ENCODE results near the gene PDGFD.

PDGFD gene

DNA sequence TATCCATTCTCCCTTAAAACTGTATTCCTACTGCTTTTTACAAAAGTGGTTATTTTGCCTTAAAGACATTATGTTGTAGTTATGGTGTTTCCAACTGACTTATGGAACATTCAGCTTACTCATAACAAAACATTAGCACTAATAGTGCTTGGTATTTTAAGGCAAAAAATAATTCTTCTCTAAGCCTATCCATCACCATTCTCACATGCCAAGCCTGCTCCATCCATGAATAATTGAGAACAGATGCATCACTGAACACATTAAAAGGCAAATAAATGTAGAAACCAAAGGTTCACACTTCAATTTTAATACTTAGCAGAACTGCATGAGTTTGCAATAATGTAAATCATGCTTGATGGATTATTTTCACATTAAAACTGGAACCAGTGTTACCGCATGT is 169.9 kb downstream of the PDGFD start:
- Histone ChIP-seq H3K79me2 (ENCODE audit: insufficient read depth, low read depth) (no peaks in the 10 kb centered on the region), H3K27ac (no peak overlapping the region), H3K36me3 (ENCODE audit: insufficient read depth) (no peaks in the 10 kb centered on the region), H2AFZ (ENCODE audit: low read depth) (no peak overlapping the region), H3K4me3 (IDR thresholded peaks at IDR 0.05; ENCODE audit: insufficient read depth, low read depth, low read length) (no peak overlapping the region), H3K9ac (no peak overlapping the region), H3K4me1 (ENCODE audit: low read depth, poor library complexity, severe bottlenecking) (no peaks in the 10 kb centered on the region), H4K20me1 (ENCODE audit: insufficient read depth) (no peaks in the 10 kb centered on the region), H3K4me2 (no peak overlapping the region), H3K27me3 (ENCODE audit: insufficient read depth, low read depth) (no peaks in the 10 kb centered on the region)
- TF ChIP-seq, protein P1, sequence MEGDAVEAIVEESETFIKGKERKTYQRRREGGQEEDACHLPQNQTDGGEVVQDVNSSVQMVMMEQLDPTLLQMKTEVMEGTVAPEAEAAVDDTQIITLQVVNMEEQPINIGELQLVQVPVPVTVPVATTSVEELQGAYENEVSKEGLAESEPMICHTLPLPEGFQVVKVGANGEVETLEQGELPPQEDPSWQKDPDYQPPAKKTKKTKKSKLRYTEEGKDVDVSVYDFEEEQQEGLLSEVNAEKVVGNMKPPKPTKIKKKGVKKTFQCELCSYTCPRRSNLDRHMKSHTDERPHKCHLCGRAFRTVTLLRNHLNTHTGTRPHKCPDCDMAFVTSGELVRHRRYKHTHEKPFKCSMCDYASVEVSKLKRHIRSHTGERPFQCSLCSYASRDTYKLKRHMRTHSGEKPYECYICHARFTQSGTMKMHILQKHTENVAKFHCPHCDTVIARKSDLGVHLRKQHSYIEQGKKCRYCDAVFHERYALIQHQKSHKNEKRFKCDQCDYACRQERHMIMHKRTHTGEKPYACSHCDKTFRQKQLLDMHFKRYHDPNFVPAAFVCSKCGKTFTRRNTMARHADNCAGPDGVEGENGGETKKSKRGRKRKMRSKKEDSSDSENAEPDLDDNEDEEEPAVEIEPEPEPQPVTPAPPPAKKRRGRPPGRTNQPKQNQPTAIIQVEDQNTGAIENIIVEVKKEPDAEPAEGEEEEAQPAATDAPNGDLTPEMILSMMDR (conservative IDR thresholded peaks at IDR 0.05; ENCODE audit: low read depth, low read length) = no peak

DNA sequence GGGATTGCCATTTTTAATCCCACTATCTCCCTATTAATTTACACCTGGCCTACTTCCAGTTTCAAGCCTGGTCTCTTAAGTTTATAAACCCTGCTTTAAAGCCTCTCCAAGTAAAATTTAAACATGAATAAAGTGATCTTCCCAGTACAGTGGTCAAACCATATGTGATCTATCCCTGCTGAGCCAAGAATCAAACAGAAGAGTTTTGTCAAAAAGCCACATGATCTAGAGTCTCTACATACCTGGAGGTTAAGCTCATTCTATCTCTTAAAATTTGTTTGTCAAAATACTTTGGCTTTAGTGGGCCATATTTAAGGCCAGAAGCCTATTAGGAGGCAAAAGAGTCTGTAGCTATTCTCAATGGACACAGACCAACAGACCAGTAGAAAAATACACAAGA is 170.4 kb downstream of the PDGFD start:
- TF ChIP-seq, protein P1 (conservative IDR thresholded peaks at IDR 0.05; ENCODE audit: low read depth, low read length) = no peak
- H3K4me3 ChIP-seq (IDR thresholded peaks at IDR 0.05; ENCODE audit: insufficient read depth, low read depth, low read length) = no peak overlapping the region
- H4K20me1 ChIP-seq (ENCODE audit: insufficient read depth) = no peaks in the 10 kb centered on the region
- no peaks in the 10 kb centered on the region for H3K79me2 ChIP-seq (ENCODE audit: insufficient read depth, low read depth)
- H3K36me3 ChIP-seq (ENCODE audit: insufficient read depth) = no peaks in the 10 kb centered on the region
- no peak overlapping the region for H3K9ac ChIP-seq
- H3K27ac ChIP-seq = no peak overlapping the region
- H3K27me3 ChIP-seq (ENCODE audit: insufficient read depth, low read depth) = no peaks in the 10 kb centered on the region
- H2AFZ ChIP-seq (ENCODE audit: low read depth) = no peak overlapping the region
- no peak overlapping the region for H3K4me2 ChIP-seq
- H3K4me1 ChIP-seq (ENCODE audit: low read depth, poor library complexity, severe bottlenecking) = no peaks in the 10 kb centered on the region

DNA sequence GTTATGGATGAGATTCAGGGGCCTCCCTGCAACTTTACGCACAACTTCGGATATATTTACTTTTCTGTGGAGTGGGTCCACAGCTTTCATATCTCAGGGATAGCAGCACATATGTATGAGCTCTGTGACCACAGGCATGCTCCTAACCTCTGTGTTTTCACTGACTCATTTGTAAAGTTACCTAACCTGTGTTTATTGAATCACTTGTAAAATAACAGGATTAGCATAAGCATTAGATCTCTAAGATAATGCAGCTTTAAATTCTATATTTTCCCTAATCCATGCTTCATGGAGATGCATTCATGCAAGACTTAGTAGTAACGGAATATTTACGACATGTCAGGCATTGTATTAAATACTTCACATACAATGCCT is 175.4 kb downstream of the PDGFD start:
- no peak overlapping the region for H3K27ac ChIP-seq
- H3K4me2 ChIP-seq = no peak overlapping the region
- H4K20me1 ChIP-seq (ENCODE audit: insufficient read depth) = no peaks in the 10 kb centered on the region
- no peaks in the 10 kb centered on the region for H3K79me2 ChIP-seq (ENCODE audit: insufficient read depth, low read depth)
- H2AFZ ChIP-seq (ENCODE audit: low read depth) = no peak overlapping the region
- H3K4me3 ChIP-seq (IDR thresholded peaks at IDR 0.05; ENCODE audit: insufficient read depth, low read depth, low read length) = no peak overlapping the region
- H3K27me3 ChIP-seq (ENCODE audit: insufficient read depth, low read depth) = no peaks in the 10 kb centered on the region
- TF ChIP-seq, protein P1 (conservative IDR thresholded peaks at IDR 0.05; ENCODE audit: low read depth, low read length) = no peak
- H3K36me3 ChIP-seq (ENCODE audit: insufficient read depth) = no peaks in the 10 kb centered on the region
- no peaks in the 10 kb centered on the region for H3K4me1 ChIP-seq (ENCODE audit: low read depth, poor library complexity, severe bottlenecking)
- H3K9ac ChIP-seq = no peak overlapping the region

DNA sequence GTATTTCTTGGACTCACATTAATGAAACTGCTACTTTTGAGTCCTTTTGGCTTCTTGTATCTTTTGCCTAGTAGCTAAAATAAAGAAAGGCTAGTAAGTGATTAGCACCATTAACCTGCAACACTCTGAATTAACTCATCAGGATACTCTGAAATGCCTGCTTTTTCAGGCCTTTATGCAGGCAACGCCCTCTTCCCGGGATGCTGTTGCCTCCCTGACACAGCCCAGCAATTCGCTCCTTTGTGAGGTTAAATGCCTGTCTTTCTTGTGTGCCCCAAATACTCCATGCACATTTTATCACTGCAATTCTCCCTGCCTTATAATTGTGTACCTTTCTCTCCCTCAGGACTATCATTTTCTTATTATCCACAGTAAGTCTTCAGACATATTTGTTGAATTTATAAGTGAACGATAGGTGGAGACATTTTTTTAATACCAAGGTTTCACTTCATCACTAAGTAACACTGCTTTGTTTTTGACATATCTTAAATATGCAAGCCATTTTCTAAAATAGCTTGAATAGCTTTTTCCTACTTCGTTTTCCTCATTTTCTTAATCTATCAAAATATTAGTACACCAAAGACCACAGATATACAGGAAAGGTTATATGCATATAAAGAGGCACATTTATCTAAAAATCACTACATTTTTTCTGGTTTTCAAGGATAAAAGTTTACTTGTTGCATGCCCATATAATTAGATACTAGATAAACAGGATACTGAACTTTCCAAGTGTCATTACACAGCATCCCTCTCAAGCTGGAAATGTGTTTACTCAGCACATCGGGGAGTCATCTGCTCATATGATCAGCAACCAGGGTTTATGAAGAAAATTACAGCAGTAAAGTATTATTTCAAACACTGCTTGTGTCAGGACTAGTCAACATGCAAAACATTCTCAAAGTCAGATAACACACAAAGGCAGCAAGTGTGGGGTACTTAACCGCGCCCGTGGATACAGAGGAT is 176.0 kb downstream of the PDGFD start:
- Histone ChIP-seq H3K27ac (no peak overlapping the region), H3K4me1 (ENCODE audit: low read depth, poor library complexity, severe bottlenecking) (no peaks in the 10 kb centered on the region), H2AFZ (ENCODE audit: low read depth) (no peak overlapping the region), H3K79me2 (ENCODE audit: insufficient read depth, low read depth) (no peaks in the 10 kb centered on the region), H3K36me3 (ENCODE audit: insufficient read depth) (no peaks in the 10 kb centered on the region), H4K20me1 (ENCODE audit: insufficient read depth) (no peaks in the 10 kb centered on the region), H3K4me2 (no peak overlapping the region), H3K4me3 (IDR thresholded peaks at IDR 0.05; ENCODE audit: insufficient read depth, low read depth, low read length) (no peak overlapping the region), H3K9ac (no peak overlapping the region), H3K27me3 (ENCODE audit: insufficient read depth, low read depth) (no peaks in the 10 kb centered on the region)
- TF ChIP-seq, protein P1 (conservative IDR thresholded peaks at IDR 0.05; ENCODE audit: low read depth, low read length) = no peak
